ENCODE data around the gene RBM17.
"Not testable (repeated sequence)": the region's sequence is repeated elsewhere in the genome, so short reads cannot be mapped to it uniquely, and the experiment has no call there.

The RBM17 gene

GRCh38 chr10:6088721-6089333 is at the start of gene RBM17:
RBM17 (plus strand) TSS chr10:6089034; CDS start chr10:6097066, 8,032 bp downstream.
- DNase-seq, result peak; percentile 96

GRCh38 chr10:6039711-6040110 is 49.1 kb upstream of the RBM17 start:
- no peak for DNase-seq

- no peak for DNase-seq
Measured at GRCh38 chr10:6040205-6040604, 48.6 kb upstream of the RBM17 start.

GRCh38 chr10:6043377-6043776 is 45.5 kb upstream of the RBM17 start:
- not testable (repeated sequence) for DNase-seq

- no peak for DNase-seq
Measured at GRCh38 chr10:6044060-6044459, 44.8 kb upstream of the RBM17 start.

GRCh38 chr10:6044751-6045313 is 44.0 kb upstream of the RBM17 start:
- DNase-seq, result no peak

GRCh38 chr10:6045314-6045848 is 43.5 kb upstream of the RBM17 start:
- no peak for DNase-seq

- DNase-seq, result no peak
Measured at GRCh38 chr10:6045878-6046772, 42.7 kb upstream of the RBM17 start.

- DNase-seq, result no peak
Measured at GRCh38 chr10:6046773-6047611, 41.8 kb upstream of the RBM17 start.

- no peak for DNase-seq
Measured at GRCh38 chr10:6047847-6048246, 41.0 kb upstream of the RBM17 start.

- DNase-seq, result no peak
Measured at GRCh38 chr10:6048281-6049030, 40.4 kb upstream of the RBM17 start.

- DNase-seq, result no peak
Measured at GRCh38 chr10:6049031-6049400, 39.8 kb upstream of the RBM17 start.

- peak; percentile 9 for DNase-seq
Measured at GRCh38 chr10:6050801-6051445, 37.9 kb upstream of the RBM17 start.

GRCh38 chr10:6052247-6053221 is 36.3 kb upstream of the RBM17 start:
- DNase-seq, result no peak

GRCh38 chr10:6053303-6053702 is 35.5 kb upstream of the RBM17 start:
- no peak for DNase-seq

GRCh38 chr10:6053816-6054631 is 34.8 kb upstream of the RBM17 start:
- DNase-seq, result no peak

GRCh38 chr10:6054884-6055283 is 34.0 kb upstream of the RBM17 start:
- no peak for DNase-seq

GRCh38 chr10:6055929-6056328 is 32.9 kb upstream of the RBM17 start:
- DNase-seq, result no peak

- no peak for DNase-seq
Measured at GRCh38 chr10:6056411-6057135, 32.3 kb upstream of the RBM17 start.

All from fibroblast of skin of right biceps (primary cell).